Sigmoid colon (tissue), 3 donors: ENCODE measurements around the gene ARHGEF37.
"Not testable (repeated sequence)": the region's sequence is repeated elsewhere in the genome, so short reads cannot be mapped to it uniquely, and the experiment has no call there.

Experiments used
- CTCF ChIP-seq, 4 experiments: fragments of 450-650 bp in 3 of 4; fragments of 200-600 bp in 1 of 4; IDR thresholded peaks; one replicate each; pipeline ENCODE4 v1.5.1; 2016 to 2019; ENCODE audit warnings: antibody characterized with exemption in 4 of 4, mild to moderate bottlenecking in 3 of 4, moderate library complexity in 2 of 4
- POLR2A ChIP-seq, 2 donors: fragments of 450-650 bp; IDR thresholded peaks; one replicate each; pipeline ENCODE4 v1.6.1; 2016; ENCODE audit warnings: antibody characterized with exemption in 2 of 2, mild to moderate bottlenecking in 2 of 2, moderate library complexity in 2 of 2

GRCh38 chr5:149598234-149598633, 16.9 kb downstream of the ARHGEF37 start:
- not testable (repeated sequence) for TF ChIP-seq CTCF, POLR2A (IDR thresholded peaks at IDR 0.05)
